SH-SY5Y (cell line): ENCODE results near the gene ZNF638.

Experiments
- GATA2 ChIP-seq: IDR thresholded peaks from 2 replicates; pipeline ENCODE4 v1.6.1; 2011; ENCODE audit warnings: mild to moderate bottlenecking, low read depth, low read length
- GATA3 ChIP-seq: IDR thresholded peaks from 2 replicates; pipeline ENCODE4 v1.6.1; 2011; ENCODE audit warnings: low read depth, mild to moderate bottlenecking, low read length, moderate library complexity

- TF ChIP-seq GATA2 (no peak), GATA3 (no peak)
Measured at GRCh38 chr2:71303849-71304248, 27.7 kb upstream of the ZNF638 start.
